B cell (primary cell): ENCODE measurements around the gene OTOL1.

Experiments
- CTCF ChIP-seq: fragments of 200-600 bp; IDR thresholded peaks from one replicate; pipeline ENCODE4 v1.8.0; 2022; ENCODE audit warnings: antibody characterized with exemption, mild to moderate bottlenecking
- EZH2 ChIP-seq: IDR thresholded peaks from 2 replicates; pipeline ENCODE4 v1.6.1; 2012; ENCODE audit warnings: borderline replicate concordance, low read depth, mild to moderate bottlenecking, moderate library complexity, low read length; ENCODE audit not compliant: insufficient read depth, poor library complexity, severe bottlenecking

- TF ChIP-seq CTCF = no peak
- TF ChIP-seq EZH2 = no peak
These were observed 40.6 kb upstream of the OTOL1 start for GRCh38 chr3:161455962-161456361.
